HPDE6-E6E7 (cell line): Measurements from ENCODE around the gene SEMA5A.
A peak's percentile ranks its signal among the peaks of the same experiment; 100 is the strongest.

Experiments
- DNase-seq: peaks from one replicate; pipeline ENCODE4 v3.0.0; 2011; ENCODE audit warnings: missing footprints; ENCODE audit errors: extremely low spot score

Gene SEMA5A

DNA sequence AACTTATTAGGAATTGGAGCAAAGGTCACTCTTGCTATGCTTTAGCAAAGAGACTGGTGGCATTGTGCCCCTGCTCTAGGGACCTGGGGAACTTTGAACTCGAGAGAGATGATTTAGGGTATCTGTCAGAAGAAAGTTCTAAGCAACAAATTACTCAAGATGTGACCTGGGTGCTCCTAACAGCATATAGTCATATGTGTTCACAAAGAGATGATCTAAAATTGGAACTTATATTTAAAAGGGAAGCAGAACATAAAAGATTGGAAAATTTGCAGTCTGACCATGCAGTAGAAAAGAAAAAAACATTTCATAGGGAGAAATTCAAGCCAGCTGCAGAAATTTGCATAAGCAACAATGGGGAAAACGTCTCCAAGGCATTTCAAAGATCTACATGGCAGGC lies 68.3 kb downstream of the SEMA5A start:
- DNase-seq = no peak

DNA sequence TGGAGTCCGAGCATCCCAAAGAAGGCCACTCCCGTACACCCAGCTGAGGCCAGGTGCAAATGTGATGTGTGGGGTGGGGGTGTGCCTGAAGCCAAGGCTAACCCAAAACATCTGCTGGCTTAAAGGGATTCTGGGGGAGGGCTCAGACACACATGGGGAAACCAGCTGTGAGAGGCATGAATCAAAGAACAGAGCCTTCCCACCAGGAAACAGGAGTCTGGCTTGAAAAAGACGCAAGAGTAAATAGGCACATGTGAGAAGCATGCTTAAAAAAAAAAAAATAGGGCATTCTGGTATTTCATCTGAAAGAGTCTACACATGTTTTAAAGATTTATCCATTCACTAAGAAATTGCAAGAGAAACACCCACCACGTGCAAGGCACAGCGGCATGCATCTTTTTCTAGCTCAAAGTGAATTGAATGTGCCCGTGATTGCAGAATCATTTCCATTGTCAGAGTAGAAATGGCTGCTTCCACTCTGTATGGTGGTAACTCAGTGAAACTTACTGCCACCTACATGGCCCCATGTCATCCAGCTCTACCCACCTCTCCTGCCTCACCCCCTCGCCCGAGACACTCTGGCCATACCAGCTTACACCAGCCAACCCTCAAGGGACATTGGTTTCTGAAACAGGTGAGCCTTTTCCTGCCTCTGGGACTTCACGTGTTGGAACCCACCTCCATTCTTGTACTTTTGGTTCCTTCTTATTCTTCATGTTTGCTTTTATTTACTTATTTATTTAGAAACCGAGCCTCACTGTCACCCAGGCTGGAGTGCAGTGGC lies 71.5 kb downstream of the SEMA5A start:
- no peak for DNase-seq

DNA sequence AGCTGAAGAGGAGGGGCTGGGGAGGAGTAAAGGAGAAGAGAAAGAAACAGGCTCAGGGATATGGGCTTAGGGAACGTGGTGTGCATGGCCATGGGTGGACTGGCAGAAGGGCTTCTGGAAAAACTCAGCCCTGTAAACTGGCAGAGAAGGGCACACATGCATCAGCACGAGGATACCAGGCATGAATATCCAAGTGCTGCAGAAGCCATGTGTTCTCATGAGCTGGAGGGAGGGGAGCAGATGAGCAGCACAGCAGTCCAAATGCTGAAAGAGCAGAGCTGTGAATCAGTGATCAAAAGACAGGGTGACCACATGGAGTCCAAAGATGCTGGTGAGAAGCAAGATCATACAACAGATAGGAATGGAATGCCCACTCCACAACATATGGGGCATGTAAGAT lies 72.3 kb downstream of the SEMA5A start:
- no peak for DNase-seq

DNA sequence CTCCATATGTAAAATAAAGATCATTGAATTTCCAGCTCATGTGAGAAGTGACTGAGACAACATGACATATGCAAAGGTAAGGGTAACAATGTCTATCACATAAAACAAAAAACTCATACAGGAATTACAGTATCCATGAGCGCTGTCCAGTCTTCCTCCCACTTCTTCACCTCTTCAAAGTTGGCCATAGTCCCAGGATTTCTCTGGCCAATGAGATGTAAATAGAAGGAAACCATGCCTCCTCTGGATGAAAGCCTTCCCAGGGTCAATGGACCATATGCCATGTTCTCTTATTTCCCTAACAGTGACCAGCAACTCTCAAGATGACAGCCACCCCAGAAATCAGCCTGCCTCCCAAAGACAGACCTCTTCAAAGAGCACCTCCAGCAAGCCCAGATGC lies 75.5 kb downstream of the SEMA5A start:
- no peak for DNase-seq

DNA sequence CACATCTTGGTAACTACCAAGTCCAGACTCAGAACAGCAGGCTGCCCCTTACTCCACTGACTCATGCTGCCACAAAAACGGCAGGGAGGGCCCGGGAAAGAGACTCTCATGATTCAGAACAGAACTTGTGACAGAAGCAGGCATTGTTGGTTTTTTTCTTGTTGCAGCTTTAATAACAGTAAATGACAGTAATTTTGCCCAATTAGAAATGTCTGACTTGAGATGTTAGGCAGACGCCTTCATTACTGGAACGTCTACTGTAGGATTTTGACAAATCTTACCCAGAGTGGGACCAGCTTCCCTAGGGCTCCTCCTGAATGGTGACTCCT lies 77.9 kb downstream of the SEMA5A start:
- peak; percentile 82 for DNase-seq

DNA sequence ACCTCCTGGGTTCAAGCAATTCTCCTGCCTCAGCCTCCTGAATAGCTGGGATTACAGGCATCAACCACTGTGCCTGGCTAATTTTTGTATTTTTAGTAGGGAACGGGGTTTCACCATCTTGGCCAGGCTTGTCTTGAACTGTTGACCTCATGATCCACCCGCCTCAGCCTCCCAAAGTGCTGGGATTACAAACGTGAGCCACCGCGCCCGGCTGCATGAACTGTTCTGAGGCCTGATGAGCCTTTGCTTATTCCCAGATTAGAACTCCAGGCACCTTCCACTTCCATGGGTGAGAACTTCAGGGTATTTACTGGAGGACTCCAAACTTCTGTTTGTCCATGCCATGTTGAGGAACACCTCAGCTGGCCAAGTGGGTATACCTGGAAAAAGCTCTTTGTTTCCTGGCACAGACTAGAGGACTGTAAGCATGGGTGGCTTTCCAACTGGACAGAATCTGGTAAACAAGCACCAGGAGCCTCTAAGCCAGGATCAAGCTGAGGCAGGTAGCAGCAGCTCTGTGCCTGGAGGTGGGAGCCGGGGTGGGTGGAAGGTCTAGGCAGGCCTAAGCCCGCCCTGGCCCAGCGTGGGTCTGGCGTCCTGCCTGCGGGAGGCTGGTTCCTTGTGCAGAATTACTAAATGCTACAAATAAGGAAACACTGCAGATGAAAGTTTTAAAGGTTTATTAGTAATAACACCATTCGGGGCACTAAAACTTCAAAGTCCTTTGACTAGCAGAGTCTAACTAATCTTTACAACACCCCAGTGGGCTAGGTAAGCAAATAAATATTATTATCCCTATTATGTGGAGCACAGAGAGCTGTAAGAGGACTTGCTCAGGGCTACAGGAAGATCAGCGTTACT lies 78.4 kb downstream of the SEMA5A start:
- DNase-seq = peak; percentile 72

DNA sequence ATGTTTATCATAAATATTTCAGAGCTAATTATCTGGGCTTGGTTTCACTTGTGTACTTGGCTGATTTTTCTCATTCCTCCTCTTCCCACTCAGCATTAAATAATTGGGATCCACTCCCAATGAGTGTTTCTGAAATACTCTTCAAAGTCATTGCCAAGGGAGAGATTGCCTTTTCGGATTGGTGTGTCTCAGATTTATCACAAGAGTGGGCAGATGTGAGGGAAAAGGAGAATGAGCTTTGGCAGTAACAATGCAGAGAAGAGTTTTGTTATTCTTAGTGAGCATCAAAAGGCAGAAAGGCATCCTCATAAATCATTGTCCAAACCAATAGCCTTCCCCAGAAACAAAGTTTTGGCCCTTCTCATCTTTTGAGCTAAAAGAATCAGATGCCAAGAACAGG lies 79.2 kb downstream of the SEMA5A start:
- no peak for DNase-seq

DNA sequence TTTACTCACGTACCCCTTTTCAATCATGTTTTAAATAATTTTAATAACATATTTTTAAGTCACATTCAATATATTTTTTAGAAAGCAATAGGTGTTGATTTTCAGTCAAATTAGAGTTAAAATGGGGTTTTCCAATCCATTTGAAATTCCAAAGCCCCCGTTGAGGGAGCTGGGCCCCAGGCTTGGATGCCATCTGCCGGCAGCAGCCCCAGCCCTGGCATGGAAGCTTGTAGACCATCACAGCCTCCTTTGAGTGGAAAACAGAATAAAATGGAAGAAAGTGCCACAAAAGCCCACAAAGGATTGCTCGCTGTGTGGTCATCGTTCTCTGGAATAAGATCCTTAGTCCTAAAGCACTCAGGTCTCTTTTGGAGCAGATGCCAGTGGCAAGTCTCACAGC lies 81.4 kb downstream of the SEMA5A start:
- DNase-seq = no peak

DNA sequence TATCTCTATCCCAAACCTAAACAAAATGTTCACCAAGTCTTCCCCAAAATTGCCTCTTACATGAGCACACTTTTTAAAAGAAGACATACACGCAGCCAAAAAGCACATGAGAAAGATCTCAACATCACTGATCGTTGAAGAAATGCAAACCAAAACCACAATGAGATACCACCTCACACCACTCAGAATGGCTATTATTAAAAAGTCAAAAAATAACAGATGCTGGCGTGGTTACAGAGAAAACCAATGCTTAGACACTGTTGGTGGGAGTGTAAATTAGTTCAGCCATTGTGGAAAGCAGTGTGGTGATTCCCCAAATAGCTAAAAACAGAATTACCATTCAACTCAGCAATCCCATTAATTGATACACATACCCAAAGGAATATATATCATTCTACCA lies 83.8 kb downstream of the SEMA5A start:
- DNase-seq = no peak

DNA sequence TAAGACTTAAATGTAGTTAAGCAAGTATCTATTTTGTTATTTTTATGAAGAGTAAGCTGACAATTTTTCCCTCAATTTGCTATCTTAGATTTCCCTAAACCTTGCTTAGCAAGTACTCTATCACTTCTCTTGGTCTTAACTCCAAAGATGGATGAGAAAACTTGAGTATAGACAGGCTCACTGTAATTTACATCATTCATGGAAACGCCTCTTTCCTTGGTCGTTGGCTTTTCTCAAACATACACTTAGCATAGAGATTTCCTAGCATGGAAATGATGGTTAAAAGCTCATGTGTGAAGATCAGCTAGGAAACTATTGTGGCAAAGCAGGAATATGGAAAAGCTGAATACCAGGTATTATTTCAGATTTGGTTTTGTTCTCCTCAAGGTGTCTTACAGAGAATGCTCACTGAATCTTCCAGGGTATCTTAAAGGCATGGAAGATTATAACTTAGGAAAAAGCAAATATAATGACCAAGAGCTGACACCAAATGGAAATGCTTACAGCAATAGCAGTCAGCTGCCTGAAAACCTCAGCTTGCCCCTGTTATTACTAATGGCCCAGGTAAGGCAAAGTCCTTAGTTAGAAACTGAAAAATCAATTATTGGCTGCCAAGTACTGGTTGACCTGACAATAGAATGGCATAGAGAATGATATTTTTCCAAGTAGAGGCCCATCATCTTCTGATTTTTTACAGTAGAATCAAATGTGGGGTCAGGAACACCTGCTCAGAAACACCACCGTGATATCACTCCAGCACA lies 84.8 kb downstream of the SEMA5A start:
- no peak for DNase-seq

DNA sequence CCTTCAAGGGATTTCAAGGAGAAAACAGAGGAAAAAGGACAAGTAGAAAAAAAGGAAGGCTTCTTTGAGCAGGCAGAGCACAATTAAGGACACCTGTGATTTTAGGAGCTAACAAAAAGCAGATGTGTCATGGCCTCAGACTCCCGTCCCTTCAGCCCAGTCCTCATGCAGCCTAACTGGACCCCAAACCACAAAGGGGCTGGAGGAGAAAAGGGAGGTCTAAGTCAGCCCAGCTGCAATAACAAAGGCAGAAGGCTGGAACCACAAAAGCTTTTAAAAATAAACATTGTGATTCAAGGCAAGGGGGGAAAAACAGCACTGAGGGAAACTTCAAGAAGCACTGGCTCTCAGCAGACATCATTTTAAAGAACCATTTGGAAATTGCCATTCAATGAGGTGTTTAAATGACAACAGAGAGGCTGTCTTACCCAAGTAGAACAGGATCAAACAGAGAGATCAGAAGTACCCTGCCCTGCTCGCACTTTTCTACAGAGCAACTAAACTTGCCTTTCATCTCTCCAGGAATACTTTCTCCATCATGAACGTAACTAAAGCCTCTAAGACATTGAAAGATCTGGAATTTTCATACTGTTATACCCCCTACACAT lies 89.3 kb downstream of the SEMA5A start:
- DNase-seq = no peak

DNA sequence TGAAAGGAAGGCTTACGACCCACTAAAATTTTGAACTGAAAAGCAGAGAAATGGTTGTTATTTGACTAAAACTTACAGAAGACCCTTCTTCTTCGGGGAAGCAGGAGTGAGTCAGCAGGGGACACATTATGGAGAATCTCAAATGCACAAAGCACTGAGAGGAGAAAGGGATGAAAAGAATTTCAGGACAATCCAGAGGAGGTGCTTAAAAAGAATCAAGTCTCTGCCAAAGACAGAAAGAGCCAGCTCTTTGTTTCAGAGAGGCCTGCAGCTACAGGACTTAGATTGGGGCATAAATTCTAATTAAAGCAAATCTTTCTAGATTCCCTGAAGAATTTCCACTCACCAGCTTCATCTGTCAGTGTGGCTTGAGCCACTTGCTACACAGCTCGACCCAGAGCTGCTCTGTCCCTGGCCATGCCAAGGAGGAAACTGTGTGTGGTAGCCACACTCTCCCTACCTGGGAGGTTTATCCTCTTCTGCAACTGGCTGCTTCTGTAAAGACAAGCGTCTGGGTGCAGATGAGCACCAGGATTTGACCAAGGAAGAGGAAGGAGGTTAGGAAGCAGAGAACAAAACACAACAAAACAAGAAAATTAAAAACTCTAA lies 89.9 kb downstream of the SEMA5A start:
- DNase-seq = no peak

DNA sequence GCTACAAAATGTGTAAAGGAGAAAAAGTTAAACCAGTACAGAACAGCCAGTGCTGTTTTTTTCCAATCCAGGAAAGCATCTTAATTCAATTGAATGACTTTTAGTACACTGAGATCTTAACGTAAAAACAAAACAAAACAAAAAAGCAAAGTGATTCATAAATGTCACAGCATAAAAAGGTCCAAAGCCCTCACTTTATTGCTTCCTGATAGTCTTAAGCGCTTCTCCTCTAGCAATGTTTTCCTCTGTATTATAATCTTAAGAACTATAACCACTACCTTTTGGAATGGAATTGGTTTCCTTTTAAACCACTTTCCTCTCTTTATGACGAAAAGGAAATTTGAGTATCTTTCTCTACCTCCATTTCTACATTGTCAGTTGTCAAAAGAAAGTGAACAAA lies 91.4 kb downstream of the SEMA5A start:
- DNase-seq = no peak

DNA sequence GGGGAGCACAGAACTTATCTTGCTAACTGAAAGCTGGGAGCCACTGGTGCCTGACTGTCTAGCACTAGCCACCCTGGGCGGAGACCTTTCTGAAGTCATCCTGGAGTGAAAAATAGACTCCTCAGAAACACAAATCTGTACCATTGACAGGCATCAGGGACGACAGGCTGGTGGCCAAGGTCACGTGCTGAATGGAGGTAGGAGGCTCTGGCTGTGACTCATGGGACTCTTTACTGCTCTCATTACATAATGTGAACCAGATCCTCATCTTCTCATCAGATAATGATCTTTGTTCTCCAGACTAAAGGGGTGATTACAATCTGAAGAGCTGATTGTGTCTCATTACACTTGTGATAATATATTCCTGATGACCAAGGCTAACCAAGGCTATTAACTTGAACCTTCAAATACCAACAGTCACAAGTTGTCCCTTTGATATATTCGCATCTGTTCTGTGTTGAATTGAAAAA lies 91.8 kb downstream of the SEMA5A start:
- no peak for DNase-seq

DNA sequence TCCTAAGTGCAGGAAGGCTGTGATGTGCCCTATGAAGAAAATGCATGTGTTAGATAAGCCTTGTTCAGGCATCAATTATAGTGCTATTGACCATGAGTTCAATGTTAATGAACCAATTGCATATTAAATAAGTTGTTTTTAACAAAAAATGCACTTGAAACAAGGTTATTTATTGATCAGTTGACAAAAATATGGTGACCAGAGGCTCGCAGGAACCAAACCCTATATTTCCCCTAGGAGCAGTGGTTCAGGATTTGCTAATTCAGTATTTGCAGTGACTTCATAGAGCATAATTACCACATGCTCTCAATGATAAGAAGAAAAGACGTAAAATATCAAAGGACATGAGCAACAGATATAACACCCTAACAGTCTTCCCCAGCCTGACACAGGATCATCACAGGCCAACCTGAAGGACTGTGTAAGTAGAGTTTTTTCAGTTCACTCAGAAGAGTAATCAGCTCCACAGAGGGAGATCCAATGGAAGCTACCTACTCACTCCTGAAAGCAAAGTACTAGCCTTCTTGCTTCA lies 92.3 kb downstream of the SEMA5A start:
- no peak for DNase-seq

DNA sequence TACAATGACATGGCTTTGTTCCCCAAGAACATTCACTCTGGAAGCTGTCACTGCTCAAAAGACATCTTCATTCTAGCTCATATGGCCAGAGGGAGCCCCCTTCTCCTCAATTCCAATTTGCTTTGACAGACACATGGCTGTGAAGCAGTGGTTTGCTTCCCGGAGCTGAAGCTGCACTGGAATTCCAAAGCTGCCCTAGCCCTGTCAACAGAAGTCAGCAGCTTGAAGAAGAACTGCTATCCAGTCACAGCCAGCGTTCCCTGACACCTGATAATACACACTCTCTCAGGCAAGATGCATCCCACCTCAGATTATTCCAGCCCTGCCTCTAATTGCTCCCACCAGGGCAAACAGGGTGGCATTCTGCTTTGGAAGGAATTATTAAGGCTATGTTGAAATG lies 93.7 kb downstream of the SEMA5A start:
- DNase-seq = no peak

DNA sequence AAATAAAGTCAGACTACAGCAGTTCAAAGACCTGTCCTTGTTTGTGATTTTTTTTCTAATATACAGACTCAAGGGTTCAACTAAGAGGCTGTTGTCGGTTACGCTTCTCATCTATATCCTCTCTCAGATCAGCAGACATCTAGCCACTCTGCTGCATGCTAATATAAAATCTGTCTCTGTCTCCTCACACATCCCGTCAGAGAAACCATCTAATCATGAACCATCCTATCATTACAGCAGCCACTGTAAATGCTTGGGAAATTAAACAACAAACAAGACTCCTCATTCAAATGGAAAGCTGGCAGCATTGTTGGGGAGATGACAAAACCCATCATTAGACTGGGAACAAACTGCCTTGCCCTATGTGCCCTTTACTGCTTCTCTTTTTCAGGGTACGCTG lies 94.8 kb downstream of the SEMA5A start:
- DNase-seq = no peak

DNA sequence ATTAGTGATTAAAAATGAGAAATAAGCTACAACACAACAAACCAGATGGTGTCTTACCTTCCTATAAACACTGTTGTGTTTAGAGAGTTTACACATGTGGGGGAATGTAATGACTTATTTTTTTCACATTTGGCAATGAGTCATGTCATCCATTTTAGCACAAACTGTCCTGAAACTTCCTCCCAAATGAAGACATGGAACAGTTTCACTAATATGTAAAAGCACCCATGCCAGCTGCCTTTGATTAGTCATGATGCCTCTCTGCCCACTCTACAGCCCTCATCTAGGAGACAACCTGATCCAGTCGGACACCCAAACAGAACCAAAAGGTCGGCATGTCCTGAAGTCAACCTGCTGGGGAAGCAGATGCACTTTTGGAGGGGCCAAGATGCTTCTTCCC lies 98.2 kb downstream of the SEMA5A start:
- no peak for DNase-seq

DNA sequence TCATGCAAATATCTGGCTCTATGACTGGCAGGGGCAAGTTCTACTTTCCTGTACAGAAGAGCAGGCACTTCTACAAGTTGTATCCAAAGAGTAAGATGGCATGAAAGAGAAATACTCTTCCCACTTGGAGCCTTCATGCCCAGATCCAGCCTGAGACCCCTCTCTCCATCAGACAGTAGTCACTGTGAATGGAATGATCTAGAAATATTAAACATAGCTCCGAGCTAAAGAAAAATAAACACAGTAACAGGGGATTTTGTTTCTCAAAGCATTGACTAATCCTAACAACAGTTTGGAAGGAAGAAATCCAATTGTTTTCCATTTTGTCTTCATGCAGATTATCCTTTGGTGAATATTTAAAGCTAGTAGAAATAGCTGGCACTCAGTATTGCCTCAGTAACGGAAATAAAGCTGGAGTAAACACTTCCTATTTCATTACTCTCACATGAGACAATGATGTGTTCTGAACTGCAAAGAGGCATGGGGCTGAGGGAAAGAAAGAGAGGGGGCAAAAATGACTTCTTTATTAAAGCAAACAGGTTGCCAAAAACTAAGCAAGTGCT lies 100.0 kb downstream of the SEMA5A start:
- DNase-seq = no peak

DNA sequence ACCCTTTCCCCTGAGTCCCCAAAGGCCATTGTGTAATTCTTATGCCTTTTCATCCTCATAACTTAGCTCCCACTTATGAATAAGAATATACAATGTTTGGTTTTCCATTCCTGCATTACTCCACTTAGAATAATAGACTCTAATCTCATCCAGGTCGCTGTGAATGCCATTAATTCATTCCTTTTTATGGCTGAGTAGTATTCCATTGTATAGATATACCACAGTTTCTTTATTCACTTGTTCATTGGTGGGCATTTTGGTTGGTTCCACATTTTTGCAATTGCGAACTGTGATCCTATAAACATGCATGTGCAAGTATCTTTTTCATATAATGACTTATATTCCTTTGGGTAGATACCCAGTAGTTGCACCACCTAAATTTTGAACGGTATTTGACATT lies 101.5 kb downstream of the SEMA5A start:
- DNase-seq = no peak

DNA sequence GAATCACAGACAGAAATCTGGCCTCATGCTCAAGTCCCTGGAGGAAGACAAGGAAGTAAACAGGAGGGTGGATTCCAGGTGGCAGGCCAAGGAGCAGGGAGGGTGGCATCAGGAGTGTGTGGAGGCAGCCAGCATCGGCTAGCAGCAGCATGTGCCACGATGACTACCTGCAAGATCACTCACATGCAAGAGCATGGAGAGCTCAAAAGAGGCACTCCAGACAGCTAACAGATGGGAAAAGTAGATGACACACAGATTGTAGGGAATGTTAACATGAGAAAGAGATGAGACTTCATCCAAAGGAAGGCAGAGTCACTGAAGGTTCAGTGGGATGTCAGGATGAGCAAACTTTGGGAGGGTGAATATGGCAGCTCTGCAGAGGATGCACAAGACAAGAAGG lies 104.3 kb downstream of the SEMA5A start:
- no peak for DNase-seq
